GM18505 (cell line): Measurements from ENCODE around the gene MARS2.
"Not testable (repeated sequence)": the region's sequence is repeated elsewhere in the genome, so short reads cannot be mapped to it uniquely, and the experiment has no call there.

Source experiments
- ATAC-seq: cut with Tn5 transposase; IDR thresholded peaks from one replicate; pipeline ENCODE4 v1.9.1; 2021; ENCODE audit not compliant: unreplicated experiment
- POLR2A ChIP-seq: IDR thresholded peaks from 4 replicates; pipeline ENCODE4 v1.6.1; 2011; ENCODE audit warnings: borderline replicate concordance; ENCODE audit not compliant: insufficient read depth, insufficient read length; ENCODE audit errors: extremely low read depth

Gene MARS2

DNA sequence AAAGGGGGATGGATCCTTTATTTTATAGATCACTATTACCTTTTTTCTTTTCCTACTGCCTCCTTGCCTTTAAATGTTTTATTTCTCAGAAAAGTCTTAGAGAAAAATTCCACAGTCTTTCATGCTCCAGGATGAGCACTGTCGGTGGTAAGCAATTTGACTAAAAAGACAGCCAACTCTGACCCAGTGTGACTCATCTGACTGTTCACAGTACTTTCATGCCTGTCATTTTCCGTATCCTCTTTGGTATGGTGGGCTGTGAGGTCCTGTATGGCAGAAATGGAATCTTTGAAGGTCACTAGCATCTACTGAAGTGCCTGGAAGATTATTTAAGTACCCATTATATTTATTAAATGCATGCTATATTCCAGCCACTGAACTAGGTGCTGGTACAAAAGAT, 27.7 kb upstream of the MARS2 start:
- no peak for ATAC-seq
- no peak for TF ChIP-seq POLR2A

DNA sequence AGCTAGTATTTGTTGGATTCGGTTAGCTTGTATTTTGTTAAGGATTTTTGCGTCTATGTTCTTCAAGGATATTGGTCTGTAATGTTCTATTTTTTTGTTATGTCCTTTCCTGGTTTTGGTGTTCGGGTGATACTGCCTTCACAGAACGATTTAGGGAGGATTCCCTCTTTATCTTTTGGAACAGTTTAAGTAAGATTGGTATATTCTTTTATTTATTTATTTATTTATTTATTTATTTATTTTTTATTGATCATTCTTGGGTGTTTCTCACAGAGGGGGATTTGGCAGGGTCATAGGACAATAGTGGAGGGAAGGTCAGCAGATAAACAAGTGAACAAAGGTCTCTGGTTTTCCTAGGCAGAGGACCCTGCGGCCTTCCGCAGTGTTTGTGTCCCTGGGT, 10.0 kb upstream of the MARS2 start:
- ATAC-seq, result not testable (repeated sequence)

DNA sequence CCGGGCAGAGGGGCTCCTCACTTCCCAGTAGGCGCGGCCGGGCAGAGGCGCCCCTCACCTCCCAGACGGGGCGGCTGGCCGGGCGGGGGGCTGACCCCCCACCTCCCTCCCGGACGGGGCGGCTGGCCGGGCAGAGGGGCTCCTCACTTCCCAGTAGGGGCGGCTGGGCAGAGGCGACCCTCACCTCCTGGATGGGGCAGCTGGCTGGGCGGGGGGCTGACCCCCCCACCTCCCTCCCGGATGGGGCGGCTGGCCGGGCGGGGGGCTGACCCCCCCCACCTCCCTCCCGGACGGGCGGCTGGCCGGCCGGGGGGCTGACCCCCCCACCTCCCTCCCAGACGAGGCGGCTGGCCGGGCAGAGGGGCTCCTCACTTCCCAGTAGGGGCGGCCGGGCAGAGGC, 9.2 kb upstream of the MARS2 start:
- not testable (repeated sequence) for ATAC-seq

DNA sequence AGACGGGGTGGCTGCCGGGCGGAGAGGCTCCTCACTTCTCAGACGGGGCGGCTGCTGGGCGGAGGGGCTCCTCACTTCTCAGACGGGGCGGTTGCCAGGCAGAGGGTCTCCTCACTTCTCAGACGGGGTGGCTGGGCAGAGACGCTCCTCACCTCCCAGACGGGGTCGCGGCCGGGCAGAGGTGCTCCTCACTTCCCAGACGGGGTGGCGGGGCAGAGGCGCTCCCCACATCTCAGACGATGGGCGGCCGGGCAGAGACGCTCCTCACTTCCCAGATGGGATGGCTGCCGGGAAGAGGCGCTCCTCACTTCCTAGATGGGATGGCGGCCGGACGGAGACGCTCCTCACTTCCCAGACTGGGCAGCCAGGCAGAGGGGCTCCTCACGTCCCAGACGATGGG, 8.6 kb upstream of the MARS2 start:
- ATAC-seq, result not testable (repeated sequence)

DNA sequence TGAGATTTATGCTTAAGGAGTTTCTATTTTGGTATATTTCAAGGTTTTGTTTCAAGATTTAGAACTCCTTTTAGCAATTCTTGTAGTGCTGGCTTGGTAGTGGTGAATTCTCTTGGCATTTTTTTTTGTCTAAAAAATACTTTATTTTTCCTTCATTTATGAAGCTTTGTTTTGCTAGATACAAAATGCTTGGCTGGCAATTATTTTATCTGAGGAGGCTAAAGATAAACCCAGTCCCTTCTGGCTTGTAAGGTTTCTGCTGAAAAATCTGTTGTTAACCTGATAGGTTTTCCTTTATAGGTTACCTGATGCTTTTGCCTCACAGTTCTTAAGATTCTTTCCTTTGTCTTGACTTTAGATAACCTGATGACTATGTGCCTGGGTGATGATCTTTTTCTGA, 5.4 kb upstream of the MARS2 start:
- not testable (repeated sequence) for ATAC-seq

DNA sequence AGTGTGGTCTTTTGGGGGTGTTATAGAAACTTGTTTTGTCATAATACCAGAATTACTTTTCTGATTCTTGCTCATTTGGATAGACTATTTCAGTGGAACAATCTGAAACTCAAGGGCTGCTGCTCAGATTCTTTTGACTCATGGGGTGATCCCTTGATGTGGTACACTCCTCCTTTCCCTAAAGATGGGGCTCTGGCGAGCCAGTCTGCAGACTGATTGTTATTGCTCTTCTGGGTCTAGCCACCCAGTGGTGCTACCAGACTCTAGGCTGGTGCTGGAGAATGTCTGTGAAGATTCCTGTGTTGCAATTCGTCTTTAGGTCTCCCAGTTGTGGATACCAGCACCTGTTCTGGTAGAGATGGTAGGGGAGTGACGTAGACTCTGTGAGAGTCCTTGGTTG, 4.2 kb upstream of the MARS2 start:
- ATAC-seq, result no peak

DNA sequence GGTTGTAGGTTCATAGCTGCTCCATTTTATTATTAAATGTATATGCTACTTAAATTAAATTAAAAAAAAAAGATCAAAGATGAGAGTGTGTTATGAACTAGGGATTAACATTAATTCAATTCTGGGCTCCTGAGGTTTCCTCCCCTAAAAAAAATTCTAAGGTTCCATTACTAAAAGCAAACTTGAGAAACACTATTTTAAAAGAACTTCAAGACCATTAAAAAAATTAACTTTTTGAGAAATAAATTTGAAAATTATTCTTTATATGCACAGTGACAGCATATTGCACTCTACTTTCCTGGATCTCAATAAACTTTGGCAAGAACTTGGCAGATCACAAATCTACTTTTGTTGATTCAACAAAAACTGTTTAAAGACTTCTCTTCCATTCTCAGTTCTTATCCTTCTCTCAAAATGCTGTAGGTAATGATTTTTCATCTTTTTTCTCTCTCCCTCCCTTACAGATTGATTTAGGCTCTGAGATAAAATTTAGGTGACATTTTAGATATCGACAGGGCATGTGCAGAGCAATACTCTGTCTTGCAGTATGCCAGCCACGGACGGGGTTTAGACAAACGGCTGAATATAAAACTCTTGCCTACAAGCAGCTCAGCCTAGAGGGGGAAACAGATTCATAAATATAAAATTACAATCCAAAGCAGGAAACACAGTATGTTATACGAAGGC, 592 bp upstream of the MARS2 start:
- TF ChIP-seq POLR2A, result no peak

More for the DNA sequence above, 4.2 kb upstream of the MARS2 start:
- no peak for TF ChIP-seq POLR2A

DNA sequence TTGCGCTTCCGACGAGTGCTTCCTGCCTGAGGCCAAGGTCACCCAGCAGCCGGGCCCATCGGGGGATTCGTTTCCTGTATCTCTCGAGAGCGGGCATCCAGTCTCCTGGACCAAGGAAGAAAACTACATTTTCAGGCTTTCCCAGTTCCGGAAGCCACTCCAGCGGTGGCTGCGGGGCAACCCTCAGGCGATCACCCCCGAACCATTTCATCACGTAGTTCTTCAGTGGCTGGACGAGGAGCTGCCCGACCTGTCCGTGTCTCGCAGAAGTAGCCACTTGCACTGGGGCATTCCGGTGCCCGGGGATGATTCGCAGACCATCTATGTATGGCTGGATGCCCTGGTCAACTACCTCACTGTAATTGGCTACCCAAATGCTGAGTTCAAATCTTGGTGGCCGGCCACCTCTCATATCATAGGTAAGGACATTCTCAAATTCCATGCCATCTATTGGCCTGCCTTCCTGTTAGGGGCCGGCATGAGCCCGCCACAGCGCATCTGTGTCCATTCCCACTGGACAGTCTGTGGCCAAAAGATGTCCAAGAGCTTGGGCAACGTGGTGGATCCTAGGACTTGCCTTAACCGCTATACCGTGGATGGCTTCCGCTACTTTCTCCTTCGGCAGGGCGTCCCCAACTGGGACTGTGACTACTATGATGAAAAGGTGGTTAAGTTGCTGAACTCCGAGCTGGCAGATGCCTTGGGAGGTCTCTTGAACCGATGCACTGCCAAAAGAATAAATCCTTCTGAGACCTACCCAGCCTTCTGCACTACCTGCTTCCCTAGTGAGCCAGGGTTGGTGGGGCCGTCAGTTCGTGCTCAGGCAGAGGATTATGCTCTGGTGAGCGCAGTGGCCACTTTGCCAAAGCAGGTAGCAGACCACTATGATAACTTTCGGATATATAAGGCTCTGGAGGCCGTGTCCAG, 1.0 kb downstream of the MARS2 start:
- no peak for TF ChIP-seq POLR2A
- no peak for ATAC-seq

More for the DNA sequence above, 592 bp upstream of the MARS2 start:
- ATAC-seq, result peak; percentile 33

DNA sequence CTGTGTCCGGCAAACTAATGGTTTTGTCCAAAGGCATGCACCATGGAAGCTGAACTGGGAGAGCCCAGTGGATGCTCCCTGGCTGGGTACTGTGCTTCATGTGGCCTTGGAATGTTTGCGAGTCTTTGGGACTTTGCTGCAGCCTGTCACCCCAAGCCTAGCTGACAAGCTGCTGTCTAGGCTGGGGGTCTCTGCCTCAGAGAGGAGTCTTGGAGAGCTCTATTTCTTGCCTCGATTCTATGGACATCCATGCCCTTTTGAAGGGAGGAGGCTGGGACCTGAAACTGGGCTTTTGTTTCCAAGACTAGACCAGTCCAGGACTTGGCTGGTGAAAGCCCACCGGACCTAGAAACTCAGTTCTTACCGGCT, 1.7 kb downstream of the MARS2 start:
- ATAC-seq, result no peak
- no peak for TF ChIP-seq POLR2A

DNA sequence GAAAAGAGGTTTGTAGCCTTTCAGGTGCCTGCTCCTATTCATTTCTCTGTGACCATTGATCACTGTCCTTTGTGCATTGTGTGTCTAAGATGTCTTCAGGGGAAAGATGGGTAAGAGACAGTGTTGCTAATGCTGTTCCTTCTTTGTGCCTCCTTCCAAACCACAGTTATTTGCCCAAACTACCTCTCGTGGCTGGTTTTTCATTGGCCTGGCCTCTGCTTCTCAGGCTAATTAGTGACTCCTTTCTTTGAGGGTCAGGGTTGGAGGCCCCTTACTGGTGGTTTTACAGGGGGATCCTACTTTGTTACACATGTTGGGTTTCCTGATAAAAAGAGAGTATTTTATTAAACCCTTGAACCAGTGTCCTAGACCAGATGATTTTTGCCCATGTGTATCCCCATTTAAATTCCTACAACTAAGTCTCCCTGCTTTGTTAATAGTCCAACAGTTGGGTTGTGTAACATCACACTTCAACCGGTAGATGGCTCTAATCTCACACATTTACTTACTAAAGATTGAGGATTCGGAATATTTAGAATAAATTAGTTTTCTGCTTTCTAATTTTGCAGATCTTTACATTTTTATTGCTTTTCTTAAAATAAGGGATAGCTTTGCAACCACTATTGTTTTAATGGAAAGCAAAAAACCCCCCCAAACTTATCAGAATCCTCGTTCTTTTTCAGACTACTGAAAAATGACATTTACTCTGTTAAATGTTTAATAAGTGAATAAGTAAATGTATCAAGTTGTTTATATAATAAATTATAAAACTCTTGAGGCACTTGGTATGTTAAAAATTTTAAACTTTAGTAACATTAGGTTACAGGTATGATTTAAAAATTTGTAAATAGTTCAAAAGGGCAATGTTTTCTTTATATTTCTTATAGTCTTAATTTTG, 2.4 kb downstream of the MARS2 start:
- no peak for ATAC-seq
- TF ChIP-seq POLR2A, result no peak

DNA sequence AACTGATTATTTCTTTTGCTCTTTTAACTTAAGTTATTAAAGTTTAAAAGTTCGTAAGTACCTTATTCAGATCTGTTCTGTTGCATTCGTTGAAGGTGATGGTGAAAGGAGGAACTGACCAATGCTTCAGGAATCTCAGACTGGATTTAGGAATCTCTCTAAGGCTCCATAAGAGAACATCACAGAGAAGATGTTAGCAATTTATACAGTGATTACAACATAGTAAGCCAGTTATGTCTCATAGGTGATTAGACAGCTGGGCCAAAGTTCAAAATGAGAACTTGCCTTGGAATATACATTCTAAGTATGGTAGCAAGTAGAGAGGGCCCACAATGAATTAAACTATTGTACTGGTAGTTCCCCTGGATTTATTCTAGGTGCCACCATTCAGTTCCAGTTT, 3.2 kb downstream of the MARS2 start:
- ATAC-seq, result no peak
- TF ChIP-seq POLR2A, result no peak

DNA sequence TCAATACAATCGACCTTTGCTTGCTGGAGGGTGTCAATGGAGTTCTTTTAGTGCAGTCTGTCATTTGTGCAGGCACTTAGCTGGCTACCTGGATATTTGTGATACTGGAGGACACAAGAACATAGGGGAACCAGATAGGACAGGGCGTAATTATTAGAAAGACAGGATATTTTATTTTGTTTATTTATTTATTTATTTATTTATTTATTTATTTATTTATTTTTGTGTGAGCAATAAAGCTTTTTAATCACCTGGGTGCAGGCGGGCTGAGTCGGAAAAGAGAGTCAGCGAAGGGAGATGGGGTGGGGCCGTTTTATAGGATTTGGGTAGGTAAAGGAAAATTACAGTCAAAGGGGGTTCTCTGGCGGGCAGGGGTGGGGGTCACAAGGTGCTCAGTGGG, 4.0 kb downstream of the MARS2 start:
- ATAC-seq, result not testable (repeated sequence)

DNA sequence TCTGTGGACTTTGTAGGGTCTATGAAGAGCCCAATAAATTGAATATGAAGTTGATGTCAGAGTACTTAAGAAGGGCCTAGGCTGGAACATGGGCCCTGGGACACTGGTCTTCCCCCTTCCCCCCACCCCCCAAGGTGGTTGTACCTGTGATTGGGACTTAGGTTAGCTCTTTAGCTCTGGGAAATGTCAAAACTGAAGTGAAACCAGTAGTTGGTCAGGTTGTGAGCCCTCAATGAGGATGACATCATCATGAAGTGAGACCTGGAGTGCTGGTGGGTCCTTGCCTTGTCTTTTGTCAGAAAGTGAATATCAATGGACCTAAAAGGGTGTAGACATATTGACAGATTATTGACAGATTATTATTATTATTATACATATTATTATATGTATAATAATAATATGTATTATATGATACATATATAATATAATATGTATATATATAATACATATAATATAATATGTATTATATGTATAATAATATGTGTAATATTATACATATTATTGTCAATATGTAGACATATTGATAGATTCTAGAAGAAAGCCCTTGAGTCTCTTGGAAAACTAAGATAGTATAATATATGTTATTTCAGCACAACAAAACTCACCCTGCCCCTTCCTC, 5.4 kb downstream of the MARS2 start:
- ATAC-seq, result peak; percentile 79
- TF ChIP-seq POLR2A, result no peak
